GM18526 (cell line): Measurements from ENCODE around the gene CAMK1G.

Experiments used
- POLR2A ChIP-seq: IDR thresholded peaks from 3 replicates; pipeline ENCODE4 v1.6.1; 2011; ENCODE audit not compliant: insufficient read length; ENCODE audit errors: extremely low read depth

The CAMK1G gene

GRCh38 chr1:209554761-209555611 is 28.5 kb upstream of the CAMK1G start:
- TF ChIP-seq POLR2A = no peak

- no peak for TF ChIP-seq POLR2A
Measured at GRCh38 chr1:209556162-209556690, 27.3 kb upstream of the CAMK1G start.

DNA sequence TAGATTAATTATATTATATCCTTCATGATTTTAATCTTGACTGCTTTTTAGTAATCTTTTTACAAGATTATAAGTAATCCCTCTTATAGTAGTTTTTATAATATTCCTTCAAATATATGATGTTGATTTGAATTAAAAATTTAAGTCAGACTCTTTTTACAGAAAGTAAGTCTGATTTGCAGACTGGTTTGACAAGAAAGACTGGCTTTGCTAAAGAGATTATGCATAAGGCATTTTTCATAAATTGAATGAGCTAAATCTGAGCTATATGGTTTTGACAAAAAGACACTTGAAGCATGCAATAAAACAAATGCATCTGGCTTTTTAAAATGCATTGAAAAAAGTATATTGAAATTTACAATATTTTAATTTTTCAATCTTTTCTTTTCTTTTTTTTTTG is 26.3 kb upstream of the CAMK1G start:
- no peak for TF ChIP-seq POLR2A

DNA sequence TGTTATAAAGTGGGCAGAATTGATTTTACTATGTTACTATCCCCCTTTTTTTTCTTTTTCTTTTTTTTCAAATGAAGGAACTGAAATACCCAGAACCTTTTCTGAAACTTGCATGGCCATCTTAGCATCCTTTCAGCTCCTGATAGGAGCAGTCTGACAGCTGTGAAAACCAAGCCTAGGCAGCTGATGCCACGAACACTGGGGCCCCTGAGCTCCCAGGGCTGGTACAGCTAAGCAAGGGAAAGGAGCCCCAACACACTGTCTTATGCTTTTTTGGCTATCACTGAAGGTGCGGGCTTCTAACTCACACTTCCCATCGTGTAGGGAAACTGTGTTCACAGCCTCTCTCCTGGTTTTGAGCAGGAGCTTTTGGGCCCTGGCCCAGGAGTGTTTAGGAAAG is 23.0 kb upstream of the CAMK1G start:
- TF ChIP-seq POLR2A = no peak

DNA sequence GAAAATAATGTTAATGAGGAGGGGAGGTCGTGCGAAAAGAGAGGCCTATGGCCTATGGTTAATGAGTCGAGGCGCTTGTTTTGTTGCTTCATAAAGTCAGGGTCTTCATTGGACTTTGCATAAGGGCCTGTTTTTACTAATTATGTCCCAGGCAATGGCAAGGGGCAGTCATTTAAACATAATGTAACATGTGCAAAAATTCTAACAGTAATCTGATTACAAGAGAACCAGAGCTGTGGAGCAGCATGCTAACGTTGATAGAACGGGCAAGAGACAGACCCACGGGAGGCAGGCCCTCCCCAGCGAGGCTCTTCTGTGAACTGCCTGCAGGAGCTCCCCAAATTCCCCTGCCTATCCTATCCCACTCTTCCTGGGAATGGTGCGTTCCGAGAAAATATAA is 22.6 kb upstream of the CAMK1G start:
- TF ChIP-seq POLR2A = no peak

DNA sequence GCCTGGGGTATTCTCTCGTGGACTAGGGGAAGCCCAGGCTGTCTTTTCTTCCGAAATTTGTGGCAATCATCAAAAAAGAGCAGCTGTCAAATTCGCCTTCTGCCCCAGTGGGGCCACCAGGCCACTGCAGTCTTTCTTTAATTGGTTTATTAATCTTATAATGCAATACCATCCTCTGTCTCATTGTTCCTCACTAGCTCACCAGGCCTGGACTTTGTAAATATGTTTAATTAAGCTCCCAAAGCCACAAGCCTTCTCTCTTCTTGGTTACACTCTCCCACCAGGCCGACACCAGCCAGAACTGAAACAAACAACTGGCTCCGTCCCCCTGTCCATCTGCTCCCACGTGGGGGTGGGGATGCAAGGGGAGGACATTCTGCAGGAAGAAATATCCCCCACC is 22.0 kb upstream of the CAMK1G start:
- no peak for TF ChIP-seq POLR2A

GRCh38 chr1:209564849-209565248 is 18.7 kb upstream of the CAMK1G start:
- no peak for TF ChIP-seq POLR2A

DNA sequence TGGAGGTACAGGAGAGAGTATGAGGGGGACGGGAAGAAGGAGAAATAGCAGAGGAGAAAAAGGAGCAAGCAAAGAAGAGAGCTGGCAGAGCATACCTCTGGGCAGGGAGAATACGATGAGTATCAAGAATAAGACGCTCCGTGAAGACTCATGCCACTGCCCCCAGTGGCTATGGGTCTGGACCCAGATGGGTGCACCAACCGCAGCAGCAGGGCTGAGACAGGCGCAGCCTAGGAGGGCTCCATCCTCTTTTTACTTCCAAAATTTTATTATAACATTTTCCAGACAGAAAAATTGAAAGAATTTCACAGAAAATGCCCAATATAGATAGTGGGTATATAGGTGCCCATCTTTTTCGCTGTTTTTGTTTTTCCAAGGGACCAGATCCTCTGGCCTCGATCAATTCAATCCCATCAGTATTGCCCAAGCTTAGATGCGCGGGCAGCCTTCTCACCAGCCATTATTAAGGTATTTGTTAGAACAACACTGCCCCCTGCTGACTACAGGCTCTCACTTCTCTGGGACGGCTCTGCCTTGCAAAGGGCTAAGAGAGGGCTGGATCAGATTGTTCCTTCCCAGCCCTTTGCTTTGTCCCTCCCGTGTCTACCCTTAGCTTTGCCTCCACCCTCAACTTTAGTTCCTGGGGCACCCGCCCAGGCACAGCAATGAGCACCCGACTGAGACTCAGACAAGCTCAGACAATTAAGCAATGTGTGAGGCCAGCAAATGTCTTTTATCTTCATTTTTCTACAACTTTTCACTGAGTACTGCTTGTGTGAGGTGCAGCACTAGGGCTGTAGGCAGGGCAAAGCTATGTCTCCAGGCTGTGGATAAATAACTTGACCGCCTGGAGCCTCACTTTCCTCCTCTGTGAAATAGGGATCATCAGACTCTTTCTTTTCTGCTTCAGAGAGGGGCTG is 17.5 kb upstream of the CAMK1G start:
- no peak for TF ChIP-seq POLR2A

DNA sequence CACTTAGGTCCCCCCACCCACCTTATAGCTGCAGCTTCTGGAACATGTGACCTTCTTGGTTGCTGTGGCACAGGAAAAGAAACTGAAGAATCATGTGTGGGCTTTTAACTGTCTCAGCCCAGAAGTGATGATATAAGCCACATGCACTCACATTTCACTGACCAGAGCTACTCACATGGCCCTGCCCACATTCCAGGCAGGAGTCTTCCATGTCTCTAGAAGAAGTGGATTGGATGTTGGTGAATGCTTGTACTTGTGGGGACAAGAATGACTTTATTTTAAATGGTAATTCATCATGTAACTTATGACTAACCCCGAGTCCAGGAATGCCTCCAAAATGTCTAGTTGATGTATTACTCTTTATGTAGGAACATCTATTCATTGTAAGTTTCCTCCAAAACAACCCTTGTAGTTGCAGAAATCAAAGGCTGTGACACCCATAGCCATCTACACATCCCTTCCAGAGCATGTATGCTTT is 15.8 kb upstream of the CAMK1G start:
- no peak for TF ChIP-seq POLR2A

DNA sequence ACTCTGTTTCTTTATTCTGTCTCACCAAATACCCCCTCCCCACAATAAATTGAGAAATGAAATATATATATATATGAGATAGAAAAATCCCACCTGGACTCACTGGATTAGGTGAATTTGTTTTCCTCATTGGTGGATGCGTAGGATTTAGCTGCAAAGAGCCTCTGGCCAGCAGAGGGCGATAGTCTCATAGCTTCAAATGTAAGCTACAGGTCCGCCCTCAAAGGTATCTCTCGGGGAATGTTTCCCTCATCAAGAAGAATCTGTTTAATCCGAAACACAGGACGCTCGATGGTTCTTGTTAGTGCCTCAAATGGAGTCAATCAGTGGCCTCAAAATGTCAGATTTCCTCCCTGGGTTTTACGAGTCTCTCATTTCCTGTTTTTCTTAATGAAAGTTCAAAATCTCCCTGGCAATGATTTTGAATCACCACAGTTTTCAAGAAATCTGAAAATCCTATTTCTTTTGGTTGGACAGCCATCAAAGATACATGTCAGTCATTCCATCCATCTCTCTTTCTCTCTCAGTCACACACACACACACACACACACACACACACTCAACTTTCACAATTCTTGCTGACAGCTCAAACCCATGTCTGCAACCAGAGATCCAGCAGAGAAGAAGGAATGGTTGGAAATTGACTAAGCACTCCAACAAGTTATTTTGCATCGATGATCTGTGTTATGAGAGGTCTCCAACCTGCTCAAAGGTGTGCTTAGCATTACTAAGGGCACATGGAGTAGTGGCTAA is 13.9 kb upstream of the CAMK1G start:
- no peak for TF ChIP-seq POLR2A

- no peak for TF ChIP-seq POLR2A
Measured at GRCh38 chr1:209570743-209571142, 12.8 kb upstream of the CAMK1G start.

- TF ChIP-seq POLR2A = no peak
Measured at GRCh38 chr1:209576392-209577197, 6.9 kb upstream of the CAMK1G start.

GRCh38 chr1:209577346-209577745 is 6.2 kb upstream of the CAMK1G start:
- no peak for TF ChIP-seq POLR2A

GRCh38 chr1:209580577-209580976 is 2.9 kb upstream of the CAMK1G start:
- no peak for TF ChIP-seq POLR2A
